GF-D8 (cell line): ENCODE results near the gene BEST3.

Source experiments
- DNase-seq: peaks from one replicate; lab custom pipeline; 2025; lab: John Stamatoyannopoulos, UW

Gene BEST3

DNA sequence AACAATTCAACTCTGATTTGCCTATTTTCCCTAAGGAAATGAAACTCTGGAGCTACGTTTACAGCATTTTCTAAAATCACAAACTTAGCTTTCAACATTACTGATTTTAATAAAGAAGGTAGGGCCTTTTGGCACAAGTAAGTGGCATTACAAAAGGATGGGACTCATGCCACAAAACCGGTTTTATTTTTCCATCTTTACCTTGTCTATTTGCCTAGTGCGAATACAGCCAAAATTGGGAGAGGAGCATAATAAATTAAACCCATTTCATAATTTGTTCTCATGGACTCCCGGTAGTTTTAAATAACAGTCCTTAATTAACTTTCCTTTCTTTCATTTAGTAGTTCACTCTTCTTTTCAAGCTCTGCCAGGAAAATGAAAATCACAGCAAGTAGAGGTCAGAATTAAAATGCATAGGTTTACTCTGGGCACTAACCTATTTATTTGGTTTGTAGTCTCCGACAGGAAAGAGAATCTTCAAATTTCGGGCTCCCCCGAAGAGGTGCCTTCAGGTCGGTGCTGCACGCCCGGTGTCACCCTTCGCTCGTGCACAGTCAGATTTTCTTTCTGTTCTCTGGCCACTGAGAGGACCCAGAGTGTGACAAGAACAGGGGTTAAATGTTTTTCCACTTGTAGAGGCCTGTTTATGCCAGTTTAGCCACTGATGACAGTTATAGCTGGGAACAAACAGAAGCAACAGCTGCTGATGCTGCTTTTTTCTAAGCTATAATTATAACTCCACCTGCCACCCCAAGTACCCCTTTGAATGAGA, at the start of gene BEST3:
Gene BEST3 (minus strand): TSS at position 535 of the 772 bp plus-strand sequence. CDS start 1,505 bp downstream, outside the sequence.
- no peak for DNase-seq

DNA sequence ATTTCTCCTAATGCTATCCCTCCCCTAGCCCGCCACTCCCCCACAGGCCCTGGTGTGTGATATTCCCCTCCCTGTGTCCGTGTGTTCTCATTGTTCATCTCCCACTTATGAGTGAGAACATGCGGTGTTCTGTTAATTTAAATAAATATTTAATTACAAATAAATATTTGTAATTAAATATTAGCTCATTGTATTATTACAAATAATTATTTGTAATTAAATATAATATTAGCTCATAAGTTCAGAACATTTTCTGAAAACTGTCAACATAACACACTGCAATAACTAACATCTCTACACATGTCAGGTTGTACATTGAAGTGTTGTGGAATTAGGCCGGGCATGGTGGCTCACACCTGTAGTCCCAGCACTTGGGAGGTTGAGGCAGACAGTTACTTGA, 45.0 kb upstream of the BEST3 start:
- no peak for DNase-seq

DNA sequence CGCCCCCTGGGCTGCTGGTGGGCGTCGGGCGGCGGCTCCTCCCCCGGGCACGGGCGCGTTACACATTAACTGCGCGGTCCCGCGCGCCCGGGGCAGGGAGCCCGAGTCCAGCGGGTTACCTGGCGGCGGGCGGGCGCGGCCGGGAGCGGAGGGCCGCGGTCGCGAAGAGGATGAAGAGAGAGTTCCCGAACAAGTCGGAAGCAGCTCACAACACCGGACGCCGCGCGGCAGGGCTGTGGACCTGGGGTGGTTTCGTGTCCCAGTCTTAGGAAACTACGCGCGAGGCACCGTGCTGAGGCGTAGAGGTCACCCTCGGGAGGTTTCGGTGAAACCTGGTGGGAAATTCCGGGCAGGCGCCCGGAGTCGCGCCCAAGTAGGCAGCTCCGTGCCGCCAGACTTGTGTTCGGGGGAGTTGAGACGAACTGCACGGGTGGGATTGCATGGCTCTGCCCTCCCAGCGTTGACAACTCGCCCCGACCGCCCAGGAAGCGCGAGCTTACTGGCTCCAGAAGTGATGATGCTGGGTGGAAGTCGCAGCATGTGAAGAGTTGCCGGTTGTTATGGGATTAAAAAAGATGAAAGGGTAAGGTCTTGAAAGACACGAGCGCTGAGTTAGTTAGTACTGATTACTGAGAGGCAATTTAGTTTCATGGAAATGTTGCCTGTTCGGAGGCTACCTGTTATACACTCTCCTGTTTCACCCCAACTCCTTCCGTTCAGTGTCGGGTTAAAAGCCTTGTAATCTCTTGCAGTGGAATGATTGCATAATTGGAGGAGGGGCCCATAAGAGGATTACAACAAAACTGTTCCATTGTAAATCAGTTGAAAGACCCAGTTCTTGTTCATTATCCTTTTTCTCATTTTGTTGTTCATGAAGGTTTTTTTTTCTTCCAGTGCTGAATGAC, 40.4 kb upstream of the BEST3 start:
- DNase-seq, result peak; percentile 12

DNA sequence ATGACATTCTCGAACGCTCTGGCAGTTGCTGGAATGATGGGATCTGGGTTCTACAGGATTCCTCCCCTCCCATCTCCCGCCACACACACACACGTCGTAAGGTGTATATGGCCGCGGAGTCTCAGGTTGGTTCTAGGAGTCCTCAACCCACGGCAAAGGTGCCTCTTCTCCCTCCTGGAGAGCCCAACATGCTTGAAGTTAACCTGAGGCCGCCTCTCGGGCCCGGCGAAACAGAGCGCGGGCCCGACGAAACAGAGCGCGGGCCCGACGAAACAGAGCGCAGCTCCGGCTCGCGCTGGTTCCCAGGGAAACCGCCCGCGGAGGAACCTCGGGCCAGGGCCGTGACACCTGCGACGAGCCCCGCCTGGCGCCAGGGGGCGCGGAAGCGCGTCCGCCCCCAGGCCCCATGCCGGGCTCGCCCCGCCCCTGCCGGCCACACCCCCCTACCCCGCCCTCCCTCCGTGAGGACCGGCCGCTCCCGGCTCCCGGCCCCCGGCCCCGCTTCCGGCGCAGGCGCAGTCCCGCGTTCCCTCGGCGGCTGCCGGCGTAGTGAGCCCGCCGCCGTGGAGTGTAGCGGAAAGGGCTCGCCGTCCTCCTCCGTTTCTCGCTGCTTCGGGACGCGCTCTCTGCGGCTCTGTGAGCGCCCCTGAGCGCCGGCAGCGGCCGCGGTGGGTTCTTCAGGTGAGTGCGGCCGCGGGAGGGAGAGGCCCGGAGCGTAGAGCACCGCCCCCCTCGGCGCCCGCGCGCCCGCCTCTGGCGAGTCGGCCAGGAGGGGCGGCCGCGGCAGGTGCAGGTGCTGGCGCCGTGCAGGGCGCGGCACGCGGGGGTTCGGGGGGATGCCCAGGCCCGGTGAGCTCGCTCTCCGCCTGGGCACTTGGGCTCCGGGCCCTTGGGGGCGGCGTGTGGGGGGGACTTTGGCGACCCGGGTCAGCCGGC, 39.5 kb upstream of the BEST3 start, which contains the start of gene RAB3IP:
Gene RAB3IP (plus strand): TSS at position 510 of the 936 bp plus-strand sequence. CDS start 16,549 bp downstream, outside the sequence.
- DNase-seq, result no peak

DNA sequence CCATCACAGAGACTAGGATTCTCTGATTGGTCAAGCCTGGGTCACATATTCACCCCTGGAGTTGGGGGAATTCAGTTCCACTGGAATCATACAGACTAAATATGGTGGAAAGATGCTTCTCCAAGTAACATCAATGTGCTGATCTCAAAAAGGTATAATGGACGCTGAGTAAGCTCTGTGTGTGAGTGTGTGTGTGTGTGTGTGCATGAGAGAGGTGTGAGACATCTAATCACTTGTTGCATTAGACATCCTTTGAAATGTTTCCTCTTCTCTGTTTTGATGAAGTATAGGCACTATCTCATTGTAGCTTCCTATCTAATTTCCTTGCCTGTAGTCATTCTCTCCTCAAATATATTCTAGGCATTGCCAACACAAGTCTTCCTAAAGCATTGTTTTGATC, 34.5 kb upstream of the BEST3 start:
- DNase-seq, result no peak

DNA sequence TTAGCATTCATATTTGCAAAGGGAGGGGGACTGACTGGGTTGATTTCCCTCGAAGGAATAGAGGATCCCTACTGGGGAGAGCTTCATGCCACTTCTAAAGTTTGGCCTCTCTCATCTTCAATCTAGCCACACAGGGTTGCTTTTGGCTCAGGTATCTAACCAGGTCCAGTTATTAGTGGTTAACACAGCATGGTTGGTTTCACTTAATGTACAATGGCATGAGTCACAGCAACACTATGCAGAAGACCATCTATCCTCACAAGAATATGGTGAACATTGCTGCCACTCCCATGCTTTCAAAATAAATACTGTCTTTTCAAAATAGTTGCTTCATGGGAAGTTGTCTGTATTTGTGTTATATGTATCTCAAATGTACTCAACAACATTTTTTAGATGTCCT, 33.0 kb upstream of the BEST3 start:
- no peak for DNase-seq

DNA sequence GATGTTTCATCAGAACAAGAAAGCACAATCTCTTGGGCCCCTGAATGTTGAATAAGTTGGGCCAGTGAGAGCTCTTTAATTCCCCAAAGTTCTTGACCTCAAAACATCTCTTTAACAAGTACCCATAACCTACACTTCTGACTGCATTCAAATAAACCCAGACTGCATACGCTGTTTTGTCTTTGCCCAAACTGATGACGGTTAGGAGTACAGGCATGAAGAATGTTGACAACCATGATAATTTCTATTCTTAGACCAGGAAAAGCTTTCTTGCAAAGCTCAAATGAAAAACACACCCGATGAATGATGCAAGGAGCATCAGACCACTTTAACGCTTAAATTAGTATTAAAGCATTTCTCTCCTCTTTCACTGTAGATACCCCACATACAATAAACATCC, 27.8 kb upstream of the BEST3 start:
- no peak for DNase-seq

DNA sequence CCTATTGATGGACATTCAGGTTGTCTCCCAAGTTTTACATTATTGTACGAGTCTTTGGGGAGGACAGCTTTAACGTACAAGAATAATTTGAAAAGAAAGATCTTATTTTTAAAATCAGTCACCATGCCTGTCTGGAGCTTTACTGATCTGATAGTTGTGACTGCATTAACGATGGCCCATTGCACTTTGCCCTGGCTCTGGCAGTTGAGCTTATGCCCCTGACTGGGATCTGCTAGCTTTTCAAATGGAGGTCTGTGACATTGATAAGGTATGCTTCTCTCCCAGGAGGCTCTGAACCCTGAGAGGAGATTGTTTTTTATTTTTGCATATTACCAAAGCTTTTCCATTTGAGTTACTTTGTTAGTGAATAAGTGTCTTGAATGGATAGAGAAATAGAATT, 21.6 kb upstream of the BEST3 start:
- DNase-seq, result no peak

DNA sequence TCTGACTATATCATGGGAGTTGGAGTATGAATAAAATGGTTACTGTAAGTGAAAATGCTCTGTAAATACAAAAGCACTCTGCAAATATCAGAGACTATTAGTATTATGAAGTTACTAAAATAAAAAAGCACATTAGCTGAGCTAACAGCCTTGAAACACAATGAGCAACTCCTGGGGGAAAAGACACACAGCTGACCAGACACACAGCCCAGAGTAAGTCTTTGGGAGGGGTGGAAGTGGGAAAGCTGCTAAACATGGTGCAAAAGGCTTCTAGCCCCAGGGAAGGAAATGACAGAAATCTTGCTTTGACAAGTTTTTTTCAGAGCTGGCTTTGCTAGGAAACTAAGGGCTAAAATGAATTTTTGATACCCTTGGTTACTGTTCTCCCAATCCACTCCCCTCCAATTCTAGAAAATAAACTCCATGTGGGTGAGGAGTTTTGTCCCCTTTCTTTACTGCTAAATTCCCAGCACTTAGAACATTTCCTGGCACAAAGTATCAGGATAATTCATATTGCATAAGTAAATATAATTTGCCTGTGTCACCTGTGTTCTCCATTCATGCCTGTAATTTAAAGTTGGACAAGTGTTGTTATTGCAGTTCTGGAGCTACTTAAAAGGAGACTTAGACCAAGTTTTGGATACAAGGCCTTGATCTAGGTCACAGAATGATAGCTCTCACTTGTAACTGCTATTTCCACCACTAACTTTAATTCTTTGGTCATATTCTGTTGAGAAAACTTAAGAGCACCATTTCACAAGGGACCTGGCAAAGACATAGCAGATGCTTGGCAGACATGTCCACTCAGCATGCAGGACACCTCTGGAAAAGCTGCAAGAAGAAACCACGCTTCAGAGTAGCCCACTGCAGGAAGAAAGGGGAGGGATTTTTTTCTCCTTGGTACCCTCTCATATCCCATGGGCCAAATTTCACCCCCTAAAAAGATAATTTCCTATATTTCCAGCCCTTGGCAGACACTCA, 20.5 kb upstream of the BEST3 start:
- DNase-seq, result no peak

DNA sequence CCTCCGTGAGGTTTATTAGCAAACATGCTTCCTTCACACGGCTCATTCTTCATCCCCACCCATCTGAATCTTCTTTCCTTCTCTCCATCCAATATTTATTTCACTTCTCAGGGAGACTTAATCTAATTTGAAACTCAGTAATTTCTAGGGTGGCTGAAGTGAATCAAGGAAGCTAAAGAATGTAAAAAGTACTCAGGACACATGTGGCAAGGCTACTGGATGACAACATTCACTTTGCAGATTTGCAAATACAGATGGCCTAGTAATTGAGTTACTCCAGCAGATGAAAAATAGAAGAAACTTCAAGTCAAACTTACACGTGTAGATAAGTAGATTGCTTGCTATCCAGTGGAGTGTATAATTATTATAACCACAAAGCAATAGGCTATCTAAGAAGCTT, 15.4 kb upstream of the BEST3 start:
- DNase-seq, result no peak

DNA sequence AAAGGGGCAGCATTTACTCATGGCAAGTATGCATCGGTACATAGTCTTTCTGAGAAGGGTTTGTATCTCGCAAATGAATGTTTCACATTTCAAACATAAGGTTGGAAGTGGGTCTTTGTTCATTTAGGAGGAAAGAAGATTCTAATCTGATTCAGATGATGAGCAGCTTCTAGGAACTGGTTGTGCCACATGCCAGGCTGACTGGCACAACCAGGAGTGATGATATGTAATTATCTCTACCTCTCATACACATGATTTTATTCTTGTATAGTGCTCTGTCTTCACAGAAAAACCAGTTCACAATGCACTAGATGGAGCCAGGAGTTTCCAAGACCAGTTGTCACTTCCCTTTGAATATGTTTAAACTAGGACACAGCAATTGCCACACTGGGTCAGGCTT, 13.7 kb upstream of the BEST3 start:
- no peak for DNase-seq

DNA sequence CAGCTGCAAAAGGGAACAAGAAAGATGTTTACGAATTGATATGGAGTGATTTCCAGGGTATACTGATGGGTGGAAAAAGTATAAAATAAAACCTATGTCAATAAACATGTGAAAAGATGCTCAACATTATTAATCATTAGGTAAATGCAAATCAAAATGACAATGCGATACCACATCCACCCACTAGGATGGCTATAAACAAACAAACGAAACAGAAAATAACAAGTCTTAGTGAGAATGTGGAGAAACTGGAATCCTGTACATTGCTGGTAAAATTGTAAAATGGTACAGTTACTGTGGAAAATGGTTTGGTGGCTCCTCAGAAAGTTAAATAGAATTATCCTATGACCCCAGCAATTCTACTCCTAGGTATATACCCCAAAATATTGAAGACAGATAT, 9.5 kb upstream of the BEST3 start:
- DNase-seq, result no peak

DNA sequence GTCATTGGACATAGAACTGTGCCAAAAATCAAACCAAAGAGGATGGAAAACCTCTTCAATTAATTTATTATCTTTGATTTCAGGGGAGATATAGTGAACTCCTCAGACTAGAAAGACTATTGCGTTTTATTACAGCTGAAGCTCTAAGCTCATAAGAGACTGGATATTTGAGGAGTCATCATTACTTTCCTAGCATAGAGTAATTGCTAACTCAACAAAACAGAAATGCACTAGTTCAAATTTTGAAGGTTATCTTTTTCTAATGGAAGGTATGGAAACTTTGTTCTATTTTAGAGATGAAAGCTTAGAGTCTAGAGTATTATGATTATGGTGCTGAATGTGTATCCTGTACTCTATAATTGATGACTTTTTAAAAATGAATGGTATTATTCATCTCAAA, 5.3 kb upstream of the BEST3 start:
- DNase-seq, result no peak

DNA sequence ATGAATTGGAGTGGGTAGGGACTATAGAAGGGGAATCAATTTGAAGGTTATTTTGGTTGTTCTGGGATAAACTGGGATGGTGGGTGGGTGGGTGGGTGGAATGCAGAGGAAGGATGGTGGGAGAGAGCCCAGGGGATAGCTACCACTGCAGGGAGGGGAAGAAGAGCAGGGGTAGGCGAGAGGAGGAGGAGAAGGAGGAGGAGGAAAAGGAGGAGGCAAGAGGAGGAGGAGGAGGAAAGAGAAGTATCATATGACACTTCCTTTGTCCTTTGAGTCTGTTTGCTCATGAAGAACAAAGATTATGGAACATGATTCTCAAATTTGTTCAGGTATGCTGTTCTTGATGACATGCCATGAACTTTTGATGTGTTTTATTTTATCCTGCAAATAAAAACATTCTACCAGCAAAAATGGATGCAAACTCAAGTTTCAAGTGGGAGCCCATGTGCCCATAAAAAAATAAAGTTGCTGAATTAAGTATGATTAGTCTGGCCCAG, 4.1 kb upstream of the BEST3 start:
- no peak for DNase-seq

DNA sequence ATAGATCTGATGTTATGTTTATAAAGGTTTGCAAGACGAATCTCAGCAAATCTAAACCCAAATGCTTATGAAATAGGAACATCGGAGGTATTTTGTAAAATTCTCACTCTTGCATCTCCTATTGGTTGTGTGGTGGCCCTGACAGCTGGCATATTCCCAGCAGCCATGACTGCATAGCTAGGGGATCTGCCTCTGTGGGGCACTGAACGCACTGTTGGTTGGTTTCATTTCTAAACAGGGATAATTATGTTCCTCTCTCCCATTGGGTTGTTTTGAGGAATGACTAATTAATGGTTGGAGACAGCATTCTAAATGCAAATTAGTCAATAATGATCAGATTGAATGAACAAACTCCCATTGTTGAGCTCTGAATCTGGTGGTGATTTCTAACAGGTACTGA, 2.7 kb upstream of the BEST3 start:
- no peak for DNase-seq

DNA sequence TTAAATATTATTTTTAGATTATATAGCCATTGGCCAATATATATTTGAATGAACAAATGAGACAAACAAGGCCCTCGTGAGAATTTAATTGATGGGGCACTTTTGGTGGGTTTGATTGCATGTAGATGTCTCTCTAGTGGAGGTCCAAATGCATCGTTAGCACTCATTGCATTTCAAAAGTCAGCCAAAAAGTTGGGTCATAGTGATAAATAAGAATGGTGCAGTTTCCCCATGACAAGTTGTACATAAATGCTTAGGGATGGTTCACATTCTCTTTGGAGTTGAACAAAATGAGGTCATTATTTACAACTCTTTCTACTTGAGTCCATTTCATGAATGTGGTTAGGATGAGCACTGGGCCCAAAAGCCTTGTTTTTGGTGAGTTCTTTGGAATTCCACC, 1.0 kb downstream of the BEST3 start:
- no peak for DNase-seq

DNA sequence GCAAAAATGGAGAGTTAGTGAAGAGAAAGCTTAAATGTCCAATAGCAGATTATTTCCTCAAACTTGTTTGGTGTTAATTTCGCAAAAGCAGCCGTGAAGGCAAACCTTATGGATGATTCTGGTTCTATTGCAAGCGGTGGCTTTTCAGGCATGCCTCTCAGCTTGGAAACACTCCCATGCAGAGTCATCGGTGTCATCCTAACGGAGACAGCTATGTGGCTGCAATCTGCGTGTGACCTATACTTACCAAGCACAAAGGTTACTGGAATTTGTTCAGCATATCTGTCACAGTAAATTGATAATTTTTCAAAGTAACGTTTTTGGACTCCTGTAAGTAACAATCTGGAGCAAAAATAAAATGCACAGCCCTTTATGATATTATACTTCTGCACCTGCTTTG, 5.0 kb downstream of the BEST3 start:
- DNase-seq, result no peak

DNA sequence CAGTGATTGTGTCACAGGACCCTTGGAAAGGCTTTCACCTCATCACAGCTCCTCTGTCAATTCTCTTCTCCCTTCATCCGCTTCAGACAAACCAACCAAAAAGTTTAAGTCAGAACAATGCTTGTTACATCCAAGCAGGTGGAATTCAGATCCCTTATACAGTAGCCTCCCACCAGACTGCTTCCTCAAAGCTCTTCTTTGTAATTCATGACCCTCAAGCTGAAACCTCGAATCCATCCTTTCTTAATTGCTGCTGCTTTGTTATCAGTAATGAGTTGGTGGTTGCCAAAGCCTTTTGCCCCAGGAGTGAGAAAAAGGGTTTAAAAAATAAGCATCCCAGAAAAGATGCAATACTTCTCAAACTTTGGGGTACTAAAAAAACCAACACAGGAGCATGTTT, 9.5 kb downstream of the BEST3 start:
- DNase-seq, result no peak

DNA sequence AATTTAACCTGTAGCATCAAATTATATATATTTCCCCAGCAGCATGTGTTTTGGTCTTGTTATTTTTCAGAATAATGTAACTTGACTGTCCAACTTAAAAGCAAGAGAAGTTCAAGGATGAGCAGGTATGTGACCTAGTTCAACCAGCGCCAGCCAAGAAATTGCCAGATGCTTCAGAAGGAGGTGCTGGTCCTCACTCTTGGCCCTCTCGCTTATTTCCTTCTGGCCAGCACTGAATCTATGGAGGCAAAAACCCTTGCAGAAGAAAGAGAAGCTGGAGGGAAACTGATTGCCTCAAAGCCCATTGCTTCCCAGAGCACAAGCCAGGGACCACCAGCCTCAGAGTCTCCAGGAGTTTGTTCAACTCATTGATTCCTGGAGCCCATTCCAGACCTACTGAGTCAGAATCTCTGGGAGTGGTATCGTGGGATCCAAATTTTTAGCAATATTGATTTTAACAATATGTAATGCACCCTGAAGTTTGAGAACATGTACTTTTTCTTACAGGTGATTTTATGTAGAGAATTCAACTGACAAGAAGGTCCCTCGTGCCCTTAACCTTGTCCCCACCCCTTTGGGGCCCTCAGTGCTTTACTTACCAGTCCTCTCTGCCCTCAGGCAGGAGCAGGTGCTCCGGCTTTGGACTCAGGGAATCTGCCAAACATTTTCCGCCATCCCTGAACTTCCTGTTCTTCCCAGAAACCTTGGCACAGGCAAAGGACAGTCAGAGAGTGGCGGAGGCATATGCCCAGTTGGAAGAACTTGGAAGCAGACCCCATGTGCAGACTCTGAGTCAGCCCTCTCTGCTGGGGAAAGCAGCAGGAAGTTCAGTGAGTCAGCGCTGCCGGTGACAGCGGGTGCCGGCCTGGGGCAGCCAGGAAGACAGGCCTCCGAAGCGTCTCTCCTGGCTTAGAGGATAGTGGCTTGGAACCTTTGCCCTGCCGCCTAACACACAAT, 10.4 kb downstream of the BEST3 start:
- DNase-seq, result no peak
